GM19468 (cell line): Measurements from ENCODE around the gene NOTUM.

Source experiments
- ATAC-seq: cut with Tn5 transposase; IDR thresholded peaks from one replicate; pipeline ENCODE4 v1.9.1; 2021; ENCODE audit warnings: mild to moderate bottlenecking, moderate library complexity, moderate number of reproducible peaks; ENCODE audit not compliant: unreplicated experiment; ENCODE audit errors: extremely low read depth

The NOTUM gene

GRCh38 chr17:81941484-81942166 is 19.4 kb downstream of the NOTUM start:
- no peak for ATAC-seq

GRCh38 chr17:81940538-81941483 is 20.2 kb downstream of the NOTUM start:
- ATAC-seq, result no peak

- no peak for ATAC-seq
These were observed 21.1 kb downstream of the NOTUM start for GRCh38 chr17:81939881-81940385.

DNA sequence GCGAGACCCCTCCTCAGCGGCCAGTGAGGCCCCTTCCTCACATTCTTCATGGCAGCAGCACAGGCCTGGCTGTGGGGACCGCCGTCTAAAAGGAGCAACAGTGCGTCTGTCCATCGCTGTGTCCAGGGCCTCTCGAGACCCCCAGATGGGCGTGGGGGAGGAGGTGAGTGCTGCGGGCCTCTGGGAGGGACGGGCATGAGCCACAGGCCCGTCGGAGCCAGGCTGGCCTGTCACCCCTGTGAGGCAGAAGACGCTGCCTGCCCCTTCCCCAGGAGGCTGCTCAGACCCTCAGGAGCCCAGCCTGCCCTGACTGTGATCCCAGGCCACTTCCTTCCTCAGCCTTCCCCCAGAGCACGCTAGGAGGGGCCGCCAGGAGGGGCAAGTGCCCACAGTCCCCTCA is 21.8 kb downstream of the NOTUM start:
- ATAC-seq, result no peak

DNA sequence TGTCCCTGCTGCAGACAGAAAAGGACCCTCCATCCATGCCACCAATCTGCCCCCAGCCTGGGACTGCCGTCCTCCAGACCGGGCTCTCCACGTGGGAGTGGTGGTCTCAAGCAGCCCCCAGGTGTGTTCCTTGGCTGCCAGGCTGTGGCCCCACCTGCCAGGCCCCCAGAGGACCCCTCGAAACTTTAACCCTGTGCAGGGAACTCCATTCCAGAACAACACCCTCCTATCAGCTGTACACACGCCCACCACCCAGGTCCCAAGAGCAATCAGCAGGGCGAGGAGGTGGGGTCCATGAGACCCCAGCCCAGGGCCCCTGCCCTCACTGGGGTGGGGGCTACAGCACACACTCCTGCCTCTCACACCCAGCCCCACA is 25.3 kb downstream of the NOTUM start:
- ATAC-seq, result no peak

GRCh38 chr17:81934850-81935708 is 25.9 kb downstream of the NOTUM start:
- no peak for ATAC-seq

- no peak for ATAC-seq
These were observed 26.8 kb downstream of the NOTUM start for GRCh38 chr17:81934098-81934757.

DNA sequence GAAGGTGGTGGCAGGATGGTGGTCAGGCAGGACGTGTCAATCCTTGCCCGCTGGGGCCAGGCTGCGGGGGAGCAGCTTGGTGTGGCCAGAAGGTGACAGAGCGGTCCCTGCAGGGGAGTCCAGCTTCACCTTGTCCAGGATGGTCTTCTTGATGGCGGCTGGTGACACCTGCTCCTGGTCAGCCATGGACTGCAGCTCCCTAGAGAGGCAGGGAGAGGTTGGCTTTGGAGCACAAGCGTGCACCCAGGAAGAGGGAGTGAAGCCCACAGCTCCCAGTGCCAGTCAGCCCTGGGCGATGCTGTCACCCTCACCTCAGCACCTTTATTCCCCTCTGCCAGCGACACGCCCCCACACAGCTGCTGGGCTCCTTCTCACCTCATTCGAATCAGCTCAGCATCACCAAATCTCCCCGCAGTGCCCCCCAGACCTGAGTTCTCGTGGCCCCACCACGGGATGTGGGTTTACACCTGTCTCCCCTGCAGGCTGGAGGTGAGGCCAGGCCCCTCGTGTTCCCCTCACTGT is 27.7 kb downstream of the NOTUM start:
- no peak for ATAC-seq

- ATAC-seq, result no peak
These were observed 28.5 kb downstream of the NOTUM start for GRCh38 chr17:81932333-81932983.

GRCh38 chr17:81931557-81932332 is 29.2 kb downstream of the NOTUM start:
- ATAC-seq, result no peak

DNA sequence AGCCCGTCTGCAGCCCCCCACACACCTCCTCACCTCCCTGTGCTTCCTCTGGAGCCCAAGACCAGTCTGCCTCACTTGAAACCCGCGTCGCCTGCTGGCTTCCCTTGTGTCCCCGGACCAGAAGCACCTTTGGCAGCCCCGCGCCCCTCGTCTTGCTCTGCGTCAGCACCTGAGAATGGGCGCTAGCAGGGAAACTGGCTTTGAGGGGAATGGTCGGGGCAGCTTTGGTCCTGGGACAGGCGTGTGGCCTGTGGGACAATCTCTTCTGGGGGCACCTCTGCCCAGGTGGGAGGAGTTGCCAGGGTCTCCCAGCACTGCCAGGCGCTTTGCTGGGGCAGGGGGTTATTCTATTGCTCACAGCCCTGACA is 29.8 kb downstream of the NOTUM start:
- ATAC-seq, result no peak

DNA sequence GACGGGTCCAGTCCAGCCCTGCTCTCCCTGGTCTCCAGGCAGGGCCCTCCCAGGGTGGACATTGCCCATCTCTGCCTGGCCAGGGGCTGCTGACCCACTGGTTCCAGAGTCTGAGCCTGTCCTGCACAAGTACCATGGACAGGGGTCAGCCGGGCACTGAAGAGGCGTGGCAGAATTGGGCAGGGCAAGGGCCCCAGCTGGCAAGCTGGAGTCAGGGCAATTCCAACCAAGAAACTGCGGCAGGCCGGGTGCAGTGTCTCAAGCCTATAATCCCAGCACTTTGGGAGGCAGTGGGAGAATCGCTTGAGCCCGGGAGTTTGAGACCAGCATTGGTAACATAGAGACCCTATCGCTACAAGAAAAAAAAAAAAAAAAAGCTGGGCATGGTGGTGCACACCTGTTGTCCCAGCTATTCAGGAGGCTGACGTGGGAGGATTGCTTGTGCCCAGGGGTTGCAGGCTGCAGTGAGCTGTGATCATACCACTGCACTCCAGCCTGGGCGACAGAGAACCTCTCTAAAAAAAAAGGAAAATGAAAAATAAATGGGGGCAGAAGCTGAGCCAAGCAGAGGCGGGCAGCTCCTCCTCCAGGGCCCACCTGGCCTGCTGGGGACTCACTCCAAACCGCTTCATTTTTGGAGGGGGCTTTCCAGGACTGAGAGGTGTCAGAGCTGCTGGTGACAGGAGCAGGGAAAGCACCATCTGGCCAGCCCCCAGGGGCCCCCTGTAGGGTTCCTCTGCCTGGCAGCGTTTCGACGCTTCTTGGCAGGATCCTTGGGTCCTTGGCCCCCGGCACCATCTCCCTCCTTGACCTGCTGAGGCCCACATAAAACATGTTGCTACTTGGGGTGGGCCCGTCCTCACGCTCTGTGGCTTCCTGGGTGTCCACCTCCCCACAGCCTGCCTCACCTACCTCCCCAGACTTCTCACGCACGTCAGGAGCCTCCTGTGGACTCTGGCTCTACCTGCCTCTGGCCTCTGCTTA is 30.6 kb downstream of the NOTUM start:
- no peak for ATAC-seq

GRCh38 chr17:81929253-81930141 is 31.5 kb downstream of the NOTUM start:
- ATAC-seq, result no peak

DNA sequence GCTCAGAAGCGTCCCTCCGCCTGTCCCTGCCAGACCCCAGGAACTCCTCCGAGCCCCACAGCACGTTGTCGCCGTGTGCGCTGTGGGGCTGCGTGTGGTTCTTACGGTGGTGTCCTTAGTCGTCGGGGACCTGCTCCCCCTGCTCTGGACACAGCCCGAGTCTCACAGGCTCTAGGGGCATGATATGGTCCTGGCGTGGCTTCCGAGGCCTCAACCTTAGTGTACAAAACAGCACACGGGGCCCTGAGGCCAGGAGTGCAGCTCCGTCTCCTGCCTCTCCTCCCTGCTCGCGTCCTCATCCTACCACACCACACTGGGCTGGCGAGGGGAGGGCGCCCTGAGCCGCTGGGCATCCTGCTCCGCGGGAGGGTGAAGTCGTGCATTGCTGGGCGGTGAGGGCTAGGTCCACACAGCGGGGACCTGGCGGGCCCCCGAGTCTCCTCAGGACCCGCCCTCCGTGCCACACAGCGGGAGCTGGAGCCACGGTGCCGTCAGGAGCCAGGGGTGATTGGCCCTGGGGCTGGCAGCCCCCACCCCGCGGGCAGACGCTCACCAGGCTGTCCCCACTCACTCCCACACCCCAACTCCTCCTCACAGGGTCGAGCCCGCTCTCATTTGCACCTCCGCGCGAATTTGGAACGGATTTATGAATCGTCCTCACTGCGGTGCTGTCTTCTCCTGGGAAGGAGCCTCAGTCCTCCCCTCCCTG is 32.3 kb downstream of the NOTUM start:
- ATAC-seq, result no peak

DNA sequence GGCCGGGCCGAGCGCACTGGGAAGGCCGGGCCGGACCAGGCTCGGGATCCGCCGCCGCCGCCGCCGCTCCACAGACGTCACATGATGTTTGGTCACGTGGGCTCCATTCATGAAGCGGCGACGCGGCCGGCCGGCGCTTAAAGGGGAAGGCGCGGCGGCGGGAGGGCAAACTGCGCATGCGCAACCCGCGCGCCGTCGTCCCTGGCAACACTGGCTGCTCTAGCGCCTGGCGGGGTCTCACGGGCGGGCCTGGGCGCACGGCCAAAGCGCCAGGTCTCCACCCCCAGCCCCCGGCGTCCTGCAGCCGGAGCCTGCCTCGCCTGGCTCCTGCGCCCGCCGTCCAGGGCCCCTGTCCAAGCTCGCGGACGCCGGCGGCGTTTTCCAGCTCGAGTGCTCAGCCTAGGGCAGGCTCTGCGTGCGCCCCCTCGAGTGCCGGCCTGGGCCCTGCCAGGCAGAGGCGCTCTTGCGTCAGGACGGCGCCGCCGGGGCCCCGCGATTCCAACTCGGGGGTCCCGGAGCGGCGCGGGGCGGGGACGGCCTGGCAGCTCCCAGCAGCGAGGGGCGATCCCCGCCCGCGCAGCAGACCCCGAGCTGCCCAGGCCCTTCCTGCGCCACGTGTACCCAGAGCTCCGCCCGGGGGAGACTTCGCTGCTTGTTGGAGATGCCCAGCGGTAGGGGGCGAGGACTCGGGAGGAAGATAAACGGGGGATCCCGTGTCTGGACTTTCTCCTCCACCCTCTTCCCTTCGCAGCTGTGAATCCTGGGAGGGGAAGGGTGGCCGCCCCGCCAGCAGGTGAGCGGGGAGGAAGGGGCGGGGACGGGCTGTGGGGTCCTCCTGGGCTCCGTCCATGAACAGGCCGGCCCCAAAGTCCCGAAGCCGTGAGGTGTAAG is 33.1 kb downstream of the NOTUM start, which contains the start of gene MAFG:
TSS of gene MAFG (minus strand) at position 83 of the 891 bp plus-strand sequence. CDS start 4,550 bp downstream, outside the sequence.
- ATAC-seq, result peak; percentile 33
